ENCODE results near the gene ABCB9.

Gene ABCB9

DNA sequence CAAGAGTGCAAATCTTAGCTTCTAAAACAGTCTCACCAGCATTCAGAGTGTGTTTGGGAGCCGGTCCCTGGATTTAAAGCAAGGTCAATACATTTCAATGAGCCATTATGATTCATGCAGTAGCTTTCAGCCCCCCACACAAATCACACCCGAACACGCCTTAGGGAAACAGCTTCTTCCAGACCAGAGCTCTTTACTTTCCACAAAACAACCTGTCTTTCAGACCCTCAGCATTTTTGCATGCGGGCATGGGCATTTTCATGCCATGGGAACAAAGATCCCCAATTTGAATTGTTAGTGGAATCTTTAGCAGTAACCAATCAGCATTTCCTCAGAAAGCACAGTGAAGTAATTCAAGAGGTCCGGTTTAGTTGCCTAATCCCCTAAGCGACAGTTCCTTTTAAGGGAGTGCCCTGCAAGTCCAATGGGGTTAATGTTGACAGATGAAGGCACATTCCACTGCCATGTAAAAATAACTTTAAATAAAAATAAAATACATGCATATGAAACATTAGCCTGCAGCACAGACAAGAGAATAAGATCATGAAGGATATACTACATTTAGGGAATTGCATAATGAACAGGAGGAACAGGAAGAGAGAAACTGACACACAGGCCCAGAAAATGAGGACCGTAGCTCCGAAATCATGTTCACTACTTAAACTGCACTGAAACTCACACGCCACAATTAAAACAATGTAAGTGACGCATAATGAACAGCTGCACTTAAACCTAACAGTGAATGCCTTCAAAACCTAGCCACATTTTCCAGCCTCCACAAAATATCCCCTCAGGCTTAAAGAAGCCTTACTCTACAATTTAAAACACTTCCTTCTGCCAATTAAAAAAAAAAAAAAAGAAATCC, 74.4 kb downstream of the ABCB9 start:
- peak; percentile 30 for DNase-seq

DNA sequence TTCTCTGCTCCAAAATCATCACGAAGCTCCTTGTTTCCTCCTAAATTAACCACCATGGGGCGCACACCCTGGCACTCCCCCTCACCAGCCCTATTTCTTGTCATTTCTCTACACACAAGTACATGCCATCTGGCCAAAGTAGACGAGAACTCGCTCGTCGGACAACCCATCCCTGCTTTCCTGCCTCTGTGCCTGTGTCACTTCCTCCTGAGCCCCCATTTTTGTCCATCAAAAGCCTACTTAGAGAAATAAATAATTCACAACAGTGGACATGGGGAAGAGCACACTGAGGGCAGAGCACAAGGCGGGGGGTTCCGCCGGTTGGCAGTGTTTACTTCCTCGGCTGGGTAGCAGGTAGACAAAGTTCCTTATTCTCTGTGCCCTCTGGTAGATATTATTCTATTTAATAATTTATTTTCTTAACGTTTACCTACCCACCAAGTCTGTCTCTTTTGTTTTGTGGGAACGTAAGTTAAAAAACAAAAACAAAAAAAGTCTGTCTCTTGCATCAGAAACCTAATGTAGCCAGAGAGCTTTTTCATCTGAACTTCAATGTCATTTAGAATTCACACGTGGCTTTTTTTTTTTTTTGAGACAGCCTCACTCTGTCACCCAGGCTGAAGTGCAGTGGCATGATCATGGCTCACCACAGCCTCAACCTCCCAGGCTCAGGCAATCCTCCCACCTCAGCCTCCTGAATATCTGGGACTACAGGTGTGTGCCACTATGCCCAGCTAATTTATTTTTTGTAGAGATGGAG, 76.3 kb downstream of the ABCB9 start:
- no peak for DNase-seq

DNA sequence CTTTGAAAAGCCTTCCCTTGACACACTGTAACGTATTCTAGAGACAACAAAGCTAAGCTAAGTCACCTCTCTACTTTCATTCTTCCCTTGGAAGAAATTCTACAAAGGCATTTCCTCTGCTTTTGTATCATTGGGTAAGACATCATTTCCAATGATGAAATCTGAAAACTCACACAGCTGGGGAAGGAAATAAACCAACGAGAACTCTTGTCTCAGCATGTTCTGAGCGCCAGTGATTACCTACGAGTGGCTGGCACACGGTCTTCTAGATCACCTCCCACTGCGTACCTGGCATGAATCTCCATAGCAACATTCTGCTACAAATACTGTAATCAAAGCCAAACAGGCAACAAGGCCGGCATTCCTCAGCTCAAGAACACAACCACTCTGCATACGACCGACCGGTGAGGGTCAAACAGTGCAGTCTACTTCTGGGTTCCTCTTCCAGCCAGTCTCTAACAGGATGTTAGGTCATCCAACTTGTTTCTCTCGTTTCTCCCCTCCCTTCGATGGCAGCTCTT, 78.0 kb downstream of the ABCB9 start:
- DNase-seq = no peak

DNA sequence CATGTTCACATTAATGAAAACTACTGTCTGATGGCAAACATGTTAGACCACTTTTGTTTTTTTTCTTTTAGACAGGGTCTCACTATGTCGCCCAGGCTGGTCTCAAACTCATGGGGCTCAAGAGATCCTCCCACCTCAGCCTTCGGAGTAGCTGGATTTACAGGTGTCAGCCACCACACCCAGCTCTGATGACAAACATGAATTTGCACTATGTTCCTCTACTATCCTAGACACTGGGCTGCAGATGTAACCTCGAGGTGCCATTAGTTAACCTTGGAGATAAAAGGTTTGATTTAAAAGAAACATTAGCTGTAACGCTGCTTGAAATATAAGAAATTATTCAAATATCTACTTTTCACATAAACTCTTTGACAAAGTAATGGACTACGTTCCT, 78.4 kb downstream of the ABCB9 start:
- DNase-seq = no peak

DNA sequence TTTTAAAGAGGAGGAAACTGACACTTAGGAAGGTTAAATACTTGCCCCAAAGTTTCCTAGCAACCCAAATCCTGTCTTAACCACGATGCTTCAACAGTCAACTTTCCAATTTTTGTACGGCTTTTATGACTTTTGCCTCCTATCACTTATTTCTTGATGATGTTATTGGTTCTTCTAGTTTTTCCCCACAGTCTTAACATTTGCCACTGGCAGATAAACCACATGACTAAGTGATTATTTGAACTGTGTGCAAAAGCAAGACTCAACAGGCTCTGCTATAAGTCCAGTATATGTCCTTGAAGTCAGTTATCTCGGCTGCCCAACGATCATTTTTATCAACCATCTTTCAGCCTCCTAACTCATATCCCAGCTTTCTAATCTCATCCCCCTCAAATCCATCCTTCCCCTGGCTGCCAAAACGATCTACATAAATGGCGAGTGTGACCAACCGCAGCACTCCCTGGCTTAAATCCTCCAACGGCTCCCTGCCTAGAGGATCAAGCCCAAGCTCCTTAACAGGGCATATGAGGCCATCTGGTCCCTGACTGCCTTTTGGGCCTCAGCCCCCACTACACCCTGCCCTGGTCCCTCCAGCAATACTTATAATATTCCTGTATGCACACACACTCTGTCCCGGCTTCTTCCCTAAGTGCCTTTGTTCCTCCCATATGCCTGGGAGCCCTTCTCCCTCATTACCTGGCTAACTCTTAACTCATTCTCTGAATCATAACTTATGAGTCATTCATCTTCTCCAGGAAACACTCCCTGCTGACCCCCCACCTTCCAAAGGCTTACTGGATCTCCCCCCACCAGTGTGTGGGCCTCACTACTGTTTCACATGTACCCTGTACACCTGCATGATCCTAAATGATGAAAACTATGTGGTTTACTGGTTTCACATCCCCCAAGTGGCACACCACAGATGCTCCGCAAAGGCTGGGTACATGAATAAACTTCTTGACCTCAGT, 79.1 kb downstream of the ABCB9 start:
- no peak for DNase-seq

DNA sequence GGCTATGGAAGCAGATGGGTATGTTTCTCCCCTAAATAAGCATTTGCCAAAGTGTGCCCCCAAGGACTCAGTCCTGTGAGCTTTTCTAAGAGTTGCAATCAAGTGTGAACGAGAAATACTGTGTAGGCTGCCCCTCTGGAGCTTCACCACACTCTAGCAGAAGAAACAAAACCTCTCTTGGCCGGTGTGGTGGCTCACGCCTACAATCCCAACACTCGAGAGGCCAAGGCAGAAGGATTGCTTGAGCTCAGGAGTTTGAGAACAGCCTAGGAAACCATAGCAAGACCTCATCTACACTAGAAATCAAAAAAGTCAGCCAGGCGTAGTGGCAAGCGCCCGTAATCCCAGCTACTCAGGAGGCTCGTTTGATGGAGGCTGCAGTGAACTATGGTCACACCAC, 80.1 kb downstream of the ABCB9 start:
- DNase-seq = no peak

DNA sequence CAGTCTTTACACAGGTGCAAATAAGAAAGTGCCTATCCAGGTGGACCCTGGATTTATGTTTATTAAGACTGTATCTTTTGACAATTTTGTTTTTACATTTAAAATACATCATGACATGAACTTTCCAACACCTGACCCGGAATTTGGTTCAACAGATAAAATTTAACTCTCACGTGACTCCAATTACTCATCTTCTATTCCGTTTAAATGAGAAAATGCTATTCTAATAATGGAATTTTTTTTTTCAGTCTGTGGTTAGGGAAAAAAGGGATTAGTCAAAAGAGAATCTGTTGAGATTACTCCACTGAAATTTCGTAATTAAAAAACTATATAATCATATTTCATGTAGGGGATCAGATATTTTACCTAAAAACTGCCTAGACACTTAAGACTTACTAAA, 81.4 kb downstream of the ABCB9 start:
- DNase-seq = no peak

DNA sequence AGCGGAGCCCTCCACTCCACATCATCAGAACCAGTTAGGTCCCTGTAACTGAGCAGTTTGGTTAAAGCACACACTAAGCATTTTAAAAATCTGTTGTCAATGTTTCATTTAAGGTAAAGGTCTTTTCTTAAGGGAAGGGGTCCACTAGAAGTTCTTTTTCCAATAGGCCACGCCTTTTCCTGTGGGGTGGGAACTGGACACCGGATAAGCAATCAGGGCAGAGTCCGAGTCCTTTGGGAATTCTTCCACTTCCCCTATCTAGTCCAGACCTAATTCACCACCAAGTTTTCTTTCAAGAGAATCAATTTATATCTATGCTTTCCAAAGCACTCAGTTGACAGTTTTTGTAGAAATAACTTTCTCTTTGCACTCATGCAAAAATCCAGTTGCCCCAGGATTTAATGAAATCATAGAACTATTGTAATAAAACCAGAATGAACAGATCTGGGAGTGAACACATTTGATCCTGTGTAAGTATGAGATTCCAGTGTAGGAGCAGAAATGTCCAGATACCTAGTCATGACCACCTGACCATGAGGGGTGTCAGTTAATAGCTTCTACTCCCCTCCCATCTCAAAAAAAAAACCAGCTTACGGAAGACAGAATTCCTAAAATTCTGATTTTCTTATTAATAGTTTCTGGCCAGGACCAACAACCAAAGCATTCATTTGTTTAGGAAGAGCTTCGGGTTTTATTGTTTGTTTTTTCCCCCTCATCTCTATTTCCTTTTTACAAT, 82.0 kb downstream of the ABCB9 start:
- no peak for DNase-seq

DNA sequence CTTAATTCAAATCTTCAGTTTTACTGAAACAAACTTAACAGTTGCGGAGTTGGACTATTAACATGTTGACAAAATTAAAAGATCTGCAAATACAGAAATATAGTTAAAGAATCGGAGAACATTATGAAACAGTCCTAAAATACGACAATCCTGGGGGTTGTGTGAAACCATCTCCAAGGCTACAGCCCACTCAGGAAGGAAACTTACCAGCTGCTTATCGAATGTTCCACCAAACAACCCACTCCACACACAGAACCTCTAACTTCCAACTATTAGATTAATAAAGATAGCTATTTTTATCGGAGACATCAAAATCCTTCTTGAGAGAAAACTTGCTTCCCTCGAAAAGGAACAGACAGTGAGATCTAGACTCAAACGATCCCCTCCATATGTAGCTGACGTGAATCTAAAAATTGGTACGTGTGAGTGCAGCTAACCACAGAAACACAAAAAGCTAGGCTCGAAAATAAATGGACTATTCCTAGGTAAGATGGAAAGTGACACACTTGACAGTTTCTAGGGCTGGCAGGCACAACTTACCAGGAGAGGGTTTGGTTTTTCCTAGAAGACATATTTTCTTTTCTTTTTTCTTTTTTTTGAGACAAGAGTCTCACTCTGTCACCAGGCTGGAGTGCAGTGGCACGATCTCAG, 83.2 kb downstream of the ABCB9 start:
- DNase-seq = no peak

DNA sequence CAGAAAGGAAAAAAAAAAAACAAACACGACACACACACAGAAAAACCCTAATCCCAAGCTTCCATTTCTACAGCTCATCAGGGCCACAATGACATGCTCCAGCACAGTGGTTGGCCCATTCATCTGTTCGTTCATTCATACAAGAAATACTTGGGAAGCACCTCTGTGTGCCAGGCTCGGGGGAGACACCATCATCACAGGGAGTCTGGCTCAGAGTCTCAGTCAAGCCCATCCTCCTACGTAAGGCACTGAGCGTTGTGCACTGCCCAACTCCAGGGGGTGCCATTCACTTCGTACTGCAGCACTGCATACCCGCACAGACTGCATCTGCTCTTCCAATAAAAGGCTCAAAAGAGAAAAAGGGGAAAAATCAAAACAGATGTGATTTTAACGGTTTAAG, 85.6 kb downstream of the ABCB9 start:
- DNase-seq = no peak

DNA sequence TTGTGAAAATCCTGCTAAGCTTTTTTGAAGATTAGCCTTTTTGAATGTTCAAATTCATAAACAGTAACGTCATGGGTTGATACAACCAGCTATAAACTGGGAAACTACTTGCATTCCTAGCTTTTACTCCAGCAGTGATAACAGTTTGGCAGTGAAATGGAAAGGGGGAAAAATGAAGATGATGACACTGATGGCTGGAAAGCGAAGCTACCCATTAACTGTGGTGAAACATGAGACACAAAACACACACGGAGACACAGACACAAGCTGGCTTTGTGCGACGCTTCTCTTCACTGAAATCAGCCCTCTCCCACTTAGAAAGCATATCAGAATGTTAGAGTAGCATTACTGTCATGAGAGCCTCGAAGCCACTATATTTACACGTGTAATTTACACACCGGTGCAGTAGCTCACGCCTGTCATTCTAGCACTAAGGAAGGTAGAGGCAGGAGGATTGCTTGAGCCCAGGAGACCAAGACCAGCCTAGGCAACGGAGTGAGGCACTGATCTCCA, 86.1 kb downstream of the ABCB9 start:
- DNase-seq = no peak
